Measurements from ENCODE around the gene JAKMIP2.
A peak's percentile ranks its signal among the peaks of the same experiment; 100 is the strongest.
"Not testable (repeated sequence)": the region's sequence is repeated elsewhere in the genome, so short reads cannot be mapped to it uniquely, and the experiment has no call there.

Gene JAKMIP2

DNA sequence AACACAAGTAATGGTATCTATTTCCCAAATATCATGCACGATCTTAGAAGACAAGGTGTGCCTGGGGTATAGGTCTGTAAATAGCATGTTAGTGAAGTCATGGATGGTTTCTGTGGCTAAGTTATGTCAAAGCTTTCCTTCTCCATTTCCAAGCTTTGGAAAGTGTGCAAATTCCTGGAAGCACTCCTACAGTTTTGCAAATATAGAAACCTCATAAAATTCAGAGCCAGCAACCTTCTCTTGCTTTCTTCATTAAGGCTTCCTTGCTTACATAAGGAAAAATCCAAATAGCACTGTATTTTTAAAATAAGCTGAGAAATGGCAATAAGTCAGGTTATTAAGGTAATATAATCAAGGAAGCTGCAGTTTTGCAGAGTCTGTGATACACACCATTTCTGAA, 138.1 kb downstream of the JAKMIP2 start:
- DNase-seq: no peak

DNA sequence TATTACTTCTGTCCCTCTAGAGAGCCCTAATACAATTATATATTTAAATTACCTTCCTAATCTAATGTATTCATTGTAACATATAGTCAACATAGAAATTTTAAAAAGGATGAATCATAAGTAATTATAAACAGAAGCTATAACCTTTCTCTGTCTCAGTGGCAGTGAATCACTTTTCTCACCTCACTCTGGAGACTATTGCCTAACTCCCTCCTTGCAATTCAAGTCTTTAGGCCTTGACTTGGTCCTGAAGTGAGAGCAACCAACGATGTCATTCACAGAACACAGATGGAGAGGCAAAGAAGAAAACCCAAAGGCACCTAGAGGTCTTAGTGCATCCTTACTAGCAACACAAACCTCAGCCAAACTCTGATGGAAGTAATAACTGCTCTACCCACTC, 139.4 kb downstream of the JAKMIP2 start:
- DNase-seq: no peak

DNA sequence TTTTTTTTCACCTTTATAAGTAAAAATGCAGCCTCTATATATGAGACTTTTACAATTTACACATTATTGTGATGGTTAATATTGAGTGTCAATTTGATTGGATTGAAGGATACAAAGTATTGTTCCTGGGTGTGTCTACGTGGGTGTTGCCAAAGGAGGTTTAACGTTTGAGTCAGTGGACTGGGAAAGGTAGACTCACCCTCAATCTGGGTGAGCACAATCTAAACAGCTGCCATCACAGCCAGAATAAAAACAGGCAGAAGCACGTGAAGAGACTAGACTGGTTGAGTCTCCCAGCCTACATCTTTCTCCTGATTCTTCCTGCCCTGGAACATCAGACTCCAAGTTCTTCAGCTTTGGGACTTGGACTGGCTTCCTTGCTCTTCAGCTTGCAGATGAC, 139.9 kb downstream of the JAKMIP2 start:
- DNase-seq: no peak

DNA sequence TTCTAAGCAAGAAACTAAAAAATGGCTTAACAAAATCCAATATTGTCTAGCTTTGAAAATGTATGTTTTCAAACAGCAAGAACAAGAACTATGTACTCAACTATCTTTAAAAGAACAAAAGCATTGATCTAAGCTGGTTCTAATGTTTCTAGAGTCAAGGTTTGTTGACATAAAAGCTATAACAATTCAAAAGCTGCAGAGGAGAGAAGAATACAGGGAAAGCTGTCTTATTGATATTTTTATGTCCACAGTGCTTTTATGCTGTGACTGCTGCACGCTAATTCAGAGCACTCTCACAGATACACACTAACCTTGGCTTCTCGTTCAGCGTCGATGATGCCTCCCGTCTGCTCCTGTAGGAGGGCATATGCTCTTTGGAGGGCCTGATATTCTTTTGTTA, 143.2 kb downstream of the JAKMIP2 start:
- no peak for DNase-seq

DNA sequence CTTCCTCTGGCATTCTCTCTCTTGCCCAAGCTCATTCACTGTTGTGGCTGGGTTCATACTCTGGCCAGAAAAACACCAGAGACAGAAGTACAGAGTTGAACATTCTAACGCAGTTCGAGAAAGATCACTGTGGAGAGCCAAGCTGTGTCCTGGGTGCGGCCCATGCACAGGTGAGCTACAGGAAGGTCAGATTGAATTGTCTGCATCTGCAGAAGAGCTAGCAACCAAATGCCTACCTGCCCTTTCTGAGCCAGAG, 145.9 kb downstream of the JAKMIP2 start:
- DNase-seq: no peak

DNA sequence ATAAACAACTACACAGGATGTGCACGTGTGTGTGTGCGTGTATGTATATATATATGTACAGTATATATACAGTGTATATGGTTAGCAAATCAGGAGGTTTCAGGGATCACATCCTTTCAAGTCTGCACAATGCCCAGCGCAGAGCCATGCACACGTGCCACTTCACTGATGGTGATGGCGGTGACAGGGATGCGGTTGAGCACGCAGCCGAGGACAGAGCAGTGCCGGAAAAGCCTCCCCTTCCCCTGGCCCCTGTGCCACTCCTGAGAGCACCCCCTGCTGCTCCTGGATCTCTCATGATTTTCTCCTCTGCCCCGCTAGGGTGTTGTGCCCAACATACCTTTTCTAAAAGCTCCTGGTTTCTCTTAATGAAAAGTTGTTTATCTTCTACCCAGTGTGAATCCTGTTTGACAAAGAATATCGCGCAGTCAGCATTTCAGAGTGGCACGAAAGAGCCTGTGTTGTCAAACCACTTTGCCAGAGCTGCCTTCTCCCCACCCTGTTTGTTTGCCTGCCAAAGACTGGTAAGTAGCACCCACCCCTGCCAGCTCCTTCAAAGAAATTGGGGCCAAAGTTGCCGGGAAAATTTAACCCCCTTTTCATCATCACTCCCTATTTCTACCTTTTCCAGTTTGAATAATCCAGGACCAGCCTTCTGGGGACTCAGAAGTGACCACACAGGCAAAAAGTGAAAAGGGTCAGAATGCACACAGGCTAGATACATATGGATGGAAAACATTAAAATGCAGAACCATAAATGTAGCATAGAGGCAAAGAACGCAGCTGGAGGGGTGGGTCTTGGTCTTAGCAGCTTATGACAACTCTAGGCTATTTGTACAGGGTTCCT, 146.4 kb downstream of the JAKMIP2 start:
- no peak for DNase-seq

DNA sequence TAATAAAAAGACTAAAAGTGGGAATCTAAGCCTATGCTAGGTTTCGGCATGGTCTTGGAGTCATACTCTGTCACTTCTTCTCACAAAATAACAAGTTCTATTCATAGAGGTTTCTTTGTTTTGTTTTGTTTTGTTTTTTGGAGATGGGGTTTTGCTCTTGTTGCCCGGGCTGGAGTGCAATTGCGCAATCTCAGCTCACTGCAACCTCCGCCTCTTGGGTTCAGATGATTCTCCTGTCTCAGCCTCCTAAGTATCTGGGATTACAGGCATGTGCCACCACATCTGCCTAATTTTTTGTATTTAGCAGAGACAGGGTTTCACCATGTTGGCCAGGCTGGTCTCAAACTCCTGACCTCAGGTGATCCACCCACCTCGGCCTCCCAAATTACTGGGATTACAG, 147.1 kb downstream of the JAKMIP2 start:
- not testable (repeated sequence) for DNase-seq

DNA sequence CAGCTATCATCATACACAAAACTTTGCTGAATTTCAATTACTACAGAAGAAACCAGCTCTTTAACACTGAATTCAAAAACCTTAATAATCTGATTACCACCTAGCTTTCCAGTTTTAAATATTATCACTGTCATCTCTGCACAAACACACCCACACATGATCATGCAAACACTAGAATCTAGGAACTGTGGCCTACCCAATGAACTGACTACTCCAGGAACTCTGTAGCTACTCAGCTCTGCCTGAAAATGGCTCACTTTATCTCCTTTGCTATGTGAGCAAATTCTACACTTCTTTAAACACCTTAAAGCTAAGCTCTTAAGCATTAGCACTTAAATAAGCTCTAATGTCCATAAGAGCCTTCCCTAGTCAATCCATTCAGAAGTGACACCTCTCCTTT, 149.4 kb downstream of the JAKMIP2 start:
- DNase-seq: no peak

DNA sequence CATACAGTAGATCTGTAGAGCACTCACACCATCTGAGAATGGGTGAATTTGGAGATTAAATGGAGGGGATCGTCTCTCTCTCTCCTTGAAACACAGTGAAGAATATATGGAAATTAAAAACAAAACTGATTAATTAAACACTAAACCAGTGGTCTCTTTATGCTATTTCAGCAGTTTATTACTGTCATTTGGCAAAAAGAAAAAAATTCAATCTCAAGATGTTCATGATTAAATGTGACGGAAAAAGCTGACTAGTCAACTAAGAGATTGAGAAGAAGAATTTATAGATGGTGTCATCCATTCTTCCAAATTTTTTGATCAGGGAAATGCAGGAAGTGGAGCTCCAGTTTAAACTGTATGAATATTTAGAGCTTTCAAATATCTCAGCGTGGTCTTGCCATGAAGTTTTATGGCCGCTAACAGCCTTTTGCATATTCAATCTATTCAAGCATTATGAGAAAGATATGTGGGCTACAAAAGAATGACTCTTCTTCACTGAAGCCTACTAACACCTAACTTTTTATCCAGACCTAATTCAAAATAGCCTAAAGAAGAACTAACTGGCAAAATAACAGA, 151.0 kb downstream of the JAKMIP2 start:
- DNase-seq: no peak

DNA sequence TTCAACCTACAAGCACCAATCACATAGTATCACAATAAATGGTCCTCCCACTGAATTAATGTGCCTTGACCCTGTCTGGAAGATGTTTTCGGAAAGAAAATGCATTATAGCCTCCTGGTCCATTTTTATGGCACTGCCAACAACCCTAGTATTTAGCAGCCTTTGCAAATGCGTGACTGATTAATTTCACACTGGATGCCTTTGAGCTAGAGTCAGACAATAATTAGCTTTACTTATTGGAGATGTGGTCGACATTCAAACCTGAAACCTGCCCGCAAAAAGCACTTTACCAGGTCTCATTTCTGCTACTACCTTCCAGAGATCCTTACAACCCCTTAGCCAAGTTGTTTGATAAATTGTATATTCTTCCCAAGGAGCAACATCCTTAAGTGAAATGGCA, 153.3 kb downstream of the JAKMIP2 start:
- DNase-seq: no peak

DNA sequence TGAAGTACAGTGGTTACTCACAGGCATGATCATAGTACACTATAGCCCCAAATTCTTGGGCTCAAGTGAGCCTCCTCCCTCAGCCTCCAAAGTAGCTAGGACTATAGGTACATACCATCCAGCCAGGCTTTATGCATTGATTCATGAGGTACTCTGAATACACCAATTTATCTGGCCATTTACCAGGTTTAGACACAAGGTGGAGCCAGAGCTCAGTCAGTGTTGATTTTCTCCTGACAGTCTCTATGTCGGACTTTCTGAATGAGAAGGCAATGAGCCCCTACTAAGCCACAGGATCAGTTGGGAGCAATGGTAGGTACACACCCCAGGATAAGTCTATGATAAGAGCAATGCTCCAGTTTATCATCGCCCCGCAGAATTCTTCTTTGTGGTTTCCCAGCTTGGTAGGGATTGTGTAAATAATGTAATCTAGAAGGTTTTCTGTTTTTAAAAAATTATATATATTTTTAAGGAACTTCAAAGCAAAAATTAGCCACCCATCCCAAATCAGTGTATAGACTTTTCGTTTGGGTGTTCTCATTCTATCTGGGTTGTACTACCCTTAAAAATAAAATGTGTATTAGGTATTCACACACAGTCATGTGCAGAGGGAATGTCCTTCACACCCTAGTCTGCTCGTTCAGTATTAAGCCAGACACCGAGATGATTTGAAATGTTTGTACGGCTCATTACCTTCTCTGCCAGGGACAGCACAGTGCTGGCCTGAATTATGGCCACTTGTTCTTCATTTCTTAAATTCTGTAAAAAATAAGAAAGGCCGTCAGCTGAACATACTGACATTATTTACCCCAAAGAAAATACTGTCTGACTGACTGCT, 154.3 kb downstream of the JAKMIP2 start:
- peak; percentile 63 to 81 for DNase-seq

DNA sequence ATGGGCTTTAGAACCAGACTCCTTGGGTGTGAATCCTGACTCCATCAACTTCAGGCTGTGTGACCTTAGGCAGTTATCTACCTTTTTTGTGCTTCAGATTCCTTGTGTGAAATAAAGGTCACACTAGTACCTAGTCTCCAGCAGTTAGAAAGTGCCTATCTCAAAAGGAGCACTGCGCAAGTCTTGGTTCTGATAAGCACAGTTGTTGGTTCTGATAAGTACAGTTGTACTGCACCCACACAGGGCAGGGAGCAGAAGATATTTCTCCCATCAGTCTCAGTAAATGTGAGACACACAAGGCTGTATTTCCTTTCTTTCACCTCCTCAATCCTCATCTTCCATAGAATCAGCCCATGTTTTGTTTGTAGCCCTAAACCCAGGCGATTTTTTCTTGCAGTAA, 156.1 kb downstream of the JAKMIP2 start:
- DNase-seq: no peak

DNA sequence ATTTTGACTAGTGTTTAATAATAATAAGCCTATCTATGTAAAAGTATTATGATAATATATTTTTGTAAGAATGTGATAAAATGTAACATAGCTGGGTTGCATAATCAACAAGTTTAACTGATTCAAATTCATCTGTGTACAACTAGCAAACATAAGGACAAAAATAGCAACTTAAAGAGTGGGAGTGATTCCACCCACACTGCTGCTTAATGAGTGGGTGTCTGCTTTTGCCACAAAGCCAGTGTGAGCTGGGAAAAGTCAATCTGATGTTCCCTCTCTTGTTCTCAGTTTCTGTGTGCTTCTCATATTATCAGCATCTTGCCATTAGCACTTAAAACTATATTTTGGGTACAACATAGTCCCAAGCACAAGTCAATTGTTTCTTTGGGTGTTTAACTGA, 161.5 kb downstream of the JAKMIP2 start:
- DNase-seq: no peak

DNA sequence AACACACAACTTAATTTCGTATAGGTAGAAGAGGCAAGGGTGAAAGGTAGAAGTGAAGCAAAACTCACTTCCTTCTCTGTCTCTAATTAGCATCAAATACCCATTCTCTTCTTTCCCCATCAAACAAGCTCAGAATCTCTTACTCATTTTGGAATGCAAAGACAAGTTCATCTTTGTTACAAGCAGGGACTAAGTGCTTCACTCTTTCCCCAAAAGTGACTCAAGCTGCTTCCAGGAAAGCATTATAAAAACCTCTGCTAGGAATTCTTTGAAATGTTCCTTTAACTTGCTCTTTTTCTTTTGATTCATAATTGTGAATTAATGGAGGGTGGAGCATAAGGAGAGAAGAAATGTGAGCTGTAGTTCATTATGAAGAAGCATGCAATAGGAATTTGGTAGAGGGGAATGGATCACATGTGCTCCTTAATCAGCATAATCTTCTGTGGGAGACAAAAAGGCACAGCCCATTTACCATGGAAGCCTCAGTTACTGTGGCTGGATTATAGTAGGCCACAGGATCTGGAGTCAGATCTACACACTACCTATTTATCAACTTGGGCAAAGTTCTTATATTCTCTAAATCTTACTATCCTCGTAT, 163.1 kb downstream of the JAKMIP2 start:
- no peak for DNase-seq

DNA sequence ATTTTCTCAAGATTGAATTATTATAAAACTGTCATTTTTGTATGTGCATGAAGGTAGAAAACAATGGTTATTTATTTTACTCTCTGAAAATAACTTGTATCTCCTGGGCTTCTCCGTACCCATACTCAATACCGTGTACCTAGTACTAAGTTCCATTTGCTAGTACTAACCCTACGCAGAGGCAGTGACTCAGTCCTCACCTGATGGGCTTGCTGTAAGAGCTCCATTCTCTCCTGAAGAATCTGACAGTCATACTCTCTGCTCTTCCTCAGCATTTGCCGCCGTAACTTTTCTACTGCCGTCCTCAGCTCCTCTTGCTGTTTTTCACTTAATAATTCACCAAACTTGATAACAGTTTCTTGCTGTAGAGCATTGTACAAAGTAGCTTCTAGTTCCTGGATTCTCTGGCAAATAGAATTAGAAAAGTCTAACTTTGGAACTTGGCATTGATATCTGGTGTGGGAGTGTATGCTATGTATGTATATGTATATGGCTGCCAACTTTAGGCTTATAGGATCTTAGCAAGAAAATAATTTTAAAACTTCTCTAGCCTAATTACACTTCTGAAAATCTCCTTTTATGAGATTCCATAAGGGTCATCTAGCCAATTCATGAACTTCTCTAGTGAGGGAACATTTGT, 164.7 kb downstream of the JAKMIP2 start:
- DNase-seq: no peak

DNA sequence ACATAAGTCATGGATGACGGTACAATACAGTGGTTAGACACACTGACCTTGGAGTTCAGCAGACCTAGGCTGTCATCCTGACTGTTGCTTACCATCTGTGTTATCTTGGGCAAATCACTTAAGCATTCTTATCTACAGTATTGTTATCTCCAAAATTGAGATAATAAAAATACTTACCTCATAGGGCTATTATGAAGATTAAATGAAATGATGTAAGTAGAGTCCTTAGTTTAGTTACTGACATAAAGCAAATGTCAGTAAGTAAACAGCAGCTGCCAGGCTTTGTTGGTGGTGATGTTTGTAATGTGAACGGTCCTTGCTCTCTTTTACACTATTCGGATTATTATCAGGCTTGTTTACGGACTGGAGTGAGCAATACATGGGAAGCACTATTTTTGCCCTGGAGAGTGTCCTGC, 165.3 kb downstream of the JAKMIP2 start:
- no peak for DNase-seq

DNA sequence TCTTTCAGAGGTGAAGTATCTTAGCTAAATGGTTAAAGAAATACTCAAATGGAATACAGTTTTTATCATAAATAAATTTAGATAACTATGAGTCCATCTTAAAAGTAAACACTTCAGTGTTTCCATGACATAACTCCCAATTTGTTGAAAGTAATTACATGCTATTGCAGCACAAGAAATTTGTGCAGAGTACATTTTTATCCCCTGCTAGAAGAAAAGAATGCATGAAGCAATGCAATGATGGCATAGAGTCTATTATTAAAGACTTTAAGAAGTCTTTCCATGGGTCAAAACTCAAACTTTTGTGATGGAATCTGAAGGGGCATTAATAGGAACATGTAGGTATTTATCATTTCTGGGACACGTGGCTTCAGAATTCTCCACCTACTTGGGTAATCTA, 166.1 kb downstream of the JAKMIP2 start:
- no peak for DNase-seq

DNA sequence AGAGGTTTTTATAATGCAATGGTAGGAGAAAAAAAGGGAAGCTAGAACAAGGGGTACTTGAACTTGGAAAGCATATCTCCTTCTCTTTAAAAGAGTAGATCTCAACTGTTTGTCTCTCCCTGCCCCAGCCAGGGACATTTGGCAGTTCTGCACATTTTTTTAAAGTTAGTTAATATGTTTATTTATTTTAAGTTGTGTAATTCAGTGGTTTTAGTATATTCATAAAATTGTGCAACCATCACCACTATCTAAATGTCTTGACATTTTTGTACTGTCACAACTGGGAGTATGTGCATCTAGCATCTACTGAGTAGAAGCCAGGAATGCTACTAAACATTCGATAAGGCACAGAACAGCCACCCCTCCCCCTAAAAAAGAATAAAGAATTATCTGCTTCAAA, 169.2 kb downstream of the JAKMIP2 start:
- no peak for DNase-seq

DNA sequence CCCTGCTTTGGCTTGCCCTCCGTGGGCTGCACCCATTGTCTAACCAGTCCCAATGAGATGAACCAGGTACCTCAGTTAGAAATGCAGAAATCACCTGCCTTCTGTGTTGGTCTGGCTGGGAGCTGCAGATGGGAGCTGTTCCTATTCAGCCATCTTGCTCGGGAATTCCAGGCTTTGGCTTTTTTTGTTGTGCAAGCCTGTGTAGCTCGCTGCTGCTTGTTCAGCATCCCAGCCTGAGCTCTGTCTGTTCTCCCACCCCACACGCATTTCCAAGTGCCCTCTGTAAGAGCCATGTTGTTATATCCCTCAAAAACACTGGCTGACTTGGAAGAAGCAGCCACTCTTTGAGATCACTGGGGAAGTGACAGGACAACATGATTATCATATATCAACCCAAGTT, 171.0 kb downstream of the JAKMIP2 start:
- no peak for DNase-seq

DNA sequence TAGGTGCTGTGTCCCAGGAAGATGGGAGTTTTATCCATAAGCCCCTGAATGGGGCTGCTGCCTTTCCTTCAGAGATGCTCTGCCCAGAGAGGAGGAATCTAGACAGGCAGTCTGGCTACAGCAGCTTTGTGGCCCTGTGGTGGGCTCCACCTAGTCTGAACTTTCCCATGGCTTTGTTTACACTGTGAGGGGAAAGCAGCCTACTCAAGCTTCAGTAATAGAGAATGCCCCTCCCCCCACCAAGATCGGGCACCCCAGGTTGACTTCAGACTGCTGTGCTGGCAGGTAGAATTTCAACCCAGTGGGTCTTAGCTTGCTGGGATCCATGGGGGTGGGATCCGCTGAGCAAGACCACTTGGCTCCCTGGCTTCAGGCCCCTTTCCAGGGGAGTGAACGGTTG, 171.7 kb downstream of the JAKMIP2 start:
- DNase-seq: no peak

DNA sequence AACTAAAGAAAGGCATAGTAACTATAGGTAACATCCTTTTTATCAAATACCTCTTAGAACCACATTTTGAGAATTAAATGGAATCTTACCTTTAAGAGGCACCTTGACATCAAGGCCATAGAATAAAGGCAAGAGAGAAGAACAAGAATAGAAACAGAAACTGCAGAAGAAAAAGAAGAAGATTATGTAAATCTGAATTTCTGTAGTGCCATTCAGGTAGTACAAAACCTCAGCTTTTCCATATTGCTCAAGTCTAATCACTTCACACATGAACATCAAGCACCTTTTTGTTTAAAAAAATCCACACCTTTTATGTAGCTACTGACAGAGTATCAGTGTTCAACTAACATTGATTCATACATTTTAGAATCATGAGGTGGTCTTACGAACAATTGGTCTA, 180.9 kb downstream of the JAKMIP2 start:
- no peak for DNase-seq

DNA sequence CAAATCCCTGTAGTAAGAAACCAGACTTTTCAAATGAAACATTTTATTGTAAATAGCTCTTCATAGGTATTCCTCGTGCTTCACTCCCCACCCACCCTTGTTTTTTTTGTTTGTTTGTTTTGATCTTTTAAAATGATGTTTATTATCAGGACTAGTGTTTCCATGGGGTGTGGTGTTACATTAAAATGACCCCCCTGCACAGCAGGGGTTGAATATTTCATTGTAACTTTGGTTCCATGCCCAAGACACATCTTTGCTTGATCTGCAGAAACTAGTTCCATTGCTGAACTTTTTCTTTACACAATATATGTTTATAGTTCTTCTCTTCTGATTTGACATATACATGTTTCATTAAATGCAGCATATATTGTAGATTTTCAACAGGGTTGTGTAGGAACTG, 191.4 kb downstream of the JAKMIP2 start:
- DNase-seq: no peak

DNA sequence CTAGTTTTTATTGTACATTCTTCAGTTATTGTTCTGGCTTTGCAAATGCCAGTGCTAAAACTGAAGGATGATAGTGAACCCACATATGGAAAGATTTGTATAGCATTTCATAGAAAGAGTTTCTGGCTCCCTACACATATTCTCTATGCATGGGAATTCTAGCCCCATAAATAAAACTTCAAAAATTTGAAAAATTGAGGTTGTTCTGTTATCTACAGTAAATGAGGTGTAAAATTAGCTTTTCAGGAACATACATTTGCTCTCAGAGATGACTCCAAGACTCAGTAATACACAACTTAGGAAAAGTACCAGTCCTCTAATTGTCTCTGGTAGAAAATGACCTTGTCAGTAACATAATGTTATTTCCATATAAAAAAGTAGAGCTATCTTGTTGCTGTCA, 192.4 kb downstream of the JAKMIP2 start:
- DNase-seq: no peak
